Measurements from ENCODE around the gene POLR3A.
"Not testable (repeated sequence)": the region's sequence is repeated elsewhere in the genome, so short reads cannot be mapped to it uniquely, and the experiment has no call there.

DNA sequence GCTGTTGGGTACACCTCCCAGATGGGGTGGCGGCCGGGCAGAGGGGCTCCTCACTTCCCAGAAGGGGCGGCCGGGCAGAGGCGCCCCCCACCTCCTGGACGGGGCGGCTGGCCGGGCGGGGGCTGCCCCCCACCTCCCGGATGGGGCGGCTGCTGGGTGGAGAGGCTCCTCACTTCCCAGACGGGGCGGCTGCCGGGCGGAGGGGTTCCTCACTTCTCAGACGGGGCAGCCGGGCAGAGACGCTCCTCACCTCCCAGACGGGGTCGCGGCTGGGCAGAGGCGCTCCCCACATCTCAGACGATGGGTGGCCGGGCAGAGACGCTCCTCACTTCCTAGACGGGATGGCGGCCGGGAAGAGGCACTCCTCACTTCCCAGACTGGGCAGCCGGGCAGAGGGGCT is 46.5 kb upstream of the POLR3A start:
- TF ChIP-seq POLR2AphosphoS5 (IDR thresholded peaks at IDR 0.05; ENCODE audit: low read depth, low read length); GATA2 (CRISPR knock-in tag; IDR thresholded peaks at IDR 0.05); RFX5 (IDR thresholded peaks at IDR 0.05; ENCODE audit: low read length); RAD21 (IDR thresholded peaks at IDR 0.05; ENCODE audit: low read length); GABPA (IDR thresholded peaks at IDR 0.05; ENCODE audit: low read depth); EP300 (IDR thresholded peaks at IDR 0.05; ENCODE audit: borderline replicate concordance in 1 of 2, low read depth in 1 of 2, low read length in 1 of 2); EZH2phosphoT487 (IDR thresholded peaks at IDR 0.05; ENCODE audit: borderline replicate concordance, low read depth): not testable (repeated sequence)
- TF ChIP-seq, protein P1, sequence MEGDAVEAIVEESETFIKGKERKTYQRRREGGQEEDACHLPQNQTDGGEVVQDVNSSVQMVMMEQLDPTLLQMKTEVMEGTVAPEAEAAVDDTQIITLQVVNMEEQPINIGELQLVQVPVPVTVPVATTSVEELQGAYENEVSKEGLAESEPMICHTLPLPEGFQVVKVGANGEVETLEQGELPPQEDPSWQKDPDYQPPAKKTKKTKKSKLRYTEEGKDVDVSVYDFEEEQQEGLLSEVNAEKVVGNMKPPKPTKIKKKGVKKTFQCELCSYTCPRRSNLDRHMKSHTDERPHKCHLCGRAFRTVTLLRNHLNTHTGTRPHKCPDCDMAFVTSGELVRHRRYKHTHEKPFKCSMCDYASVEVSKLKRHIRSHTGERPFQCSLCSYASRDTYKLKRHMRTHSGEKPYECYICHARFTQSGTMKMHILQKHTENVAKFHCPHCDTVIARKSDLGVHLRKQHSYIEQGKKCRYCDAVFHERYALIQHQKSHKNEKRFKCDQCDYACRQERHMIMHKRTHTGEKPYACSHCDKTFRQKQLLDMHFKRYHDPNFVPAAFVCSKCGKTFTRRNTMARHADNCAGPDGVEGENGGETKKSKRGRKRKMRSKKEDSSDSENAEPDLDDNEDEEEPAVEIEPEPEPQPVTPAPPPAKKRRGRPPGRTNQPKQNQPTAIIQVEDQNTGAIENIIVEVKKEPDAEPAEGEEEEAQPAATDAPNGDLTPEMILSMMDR (IDR thresholded peaks at IDR 0.05) = not testable (repeated sequence)
- TF ChIP-seq, protein P2, sequence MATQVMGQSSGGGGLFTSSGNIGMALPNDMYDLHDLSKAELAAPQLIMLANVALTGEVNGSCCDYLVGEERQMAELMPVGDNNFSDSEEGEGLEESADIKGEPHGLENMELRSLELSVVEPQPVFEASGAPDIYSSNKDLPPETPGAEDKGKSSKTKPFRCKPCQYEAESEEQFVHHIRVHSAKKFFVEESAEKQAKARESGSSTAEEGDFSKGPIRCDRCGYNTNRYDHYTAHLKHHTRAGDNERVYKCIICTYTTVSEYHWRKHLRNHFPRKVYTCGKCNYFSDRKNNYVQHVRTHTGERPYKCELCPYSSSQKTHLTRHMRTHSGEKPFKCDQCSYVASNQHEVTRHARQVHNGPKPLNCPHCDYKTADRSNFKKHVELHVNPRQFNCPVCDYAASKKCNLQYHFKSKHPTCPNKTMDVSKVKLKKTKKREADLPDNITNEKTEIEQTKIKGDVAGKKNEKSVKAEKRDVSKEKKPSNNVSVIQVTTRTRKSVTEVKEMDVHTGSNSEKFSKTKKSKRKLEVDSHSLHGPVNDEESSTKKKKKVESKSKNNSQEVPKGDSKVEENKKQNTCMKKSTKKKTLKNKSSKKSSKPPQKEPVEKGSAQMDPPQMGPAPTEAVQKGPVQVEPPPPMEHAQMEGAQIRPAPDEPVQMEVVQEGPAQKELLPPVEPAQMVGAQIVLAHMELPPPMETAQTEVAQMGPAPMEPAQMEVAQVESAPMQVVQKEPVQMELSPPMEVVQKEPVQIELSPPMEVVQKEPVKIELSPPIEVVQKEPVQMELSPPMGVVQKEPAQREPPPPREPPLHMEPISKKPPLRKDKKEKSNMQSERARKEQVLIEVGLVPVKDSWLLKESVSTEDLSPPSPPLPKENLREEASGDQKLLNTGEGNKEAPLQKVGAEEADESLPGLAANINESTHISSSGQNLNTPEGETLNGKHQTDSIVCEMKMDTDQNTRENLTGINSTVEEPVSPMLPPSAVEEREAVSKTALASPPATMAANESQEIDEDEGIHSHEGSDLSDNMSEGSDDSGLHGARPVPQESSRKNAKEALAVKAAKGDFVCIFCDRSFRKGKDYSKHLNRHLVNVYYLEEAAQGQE (IDR thresholded peaks at IDR 0.05; ENCODE audit: low read depth, low read length) = not testable (repeated sequence)
- TF ChIP-seq, protein P3, sequence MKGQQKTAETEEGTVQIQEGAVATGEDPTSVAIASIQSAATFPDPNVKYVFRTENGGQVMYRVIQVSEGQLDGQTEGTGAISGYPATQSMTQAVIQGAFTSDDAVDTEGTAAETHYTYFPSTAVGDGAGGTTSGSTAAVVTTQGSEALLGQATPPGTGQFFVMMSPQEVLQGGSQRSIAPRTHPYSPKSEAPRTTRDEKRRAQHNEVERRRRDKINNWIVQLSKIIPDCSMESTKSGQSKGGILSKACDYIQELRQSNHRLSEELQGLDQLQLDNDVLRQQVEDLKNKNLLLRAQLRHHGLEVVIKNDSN (IDR thresholded peaks at IDR 0.05; ENCODE audit: borderline replicate concordance, low read depth) = not testable (repeated sequence)

Data from SK-N-SH (cell line).